HG03066 (cell line): Measurements from ENCODE around the gene C2orf74.
A peak's percentile ranks its signal among the peaks of the same experiment; 100 is the strongest.
"Not testable (repeated sequence)": the region's sequence is repeated elsewhere in the genome, so short reads cannot be mapped to it uniquely, and the experiment has no call there.

Experiments used
- ATAC-seq: cut with Tn5 transposase; IDR thresholded peaks from one replicate; pipeline ENCODE4 v1.9.1; 2021; ENCODE audit warnings: low read depth; ENCODE audit not compliant: unreplicated experiment

C2orf74 gene

GRCh38 chr2:61172671-61173070, 10.7 kb downstream of the C2orf74 start:
- no peak for ATAC-seq

- no peak for ATAC-seq
These were observed 11.1 kb downstream of the C2orf74 start for GRCh38 chr2:61173116-61173515.

- no peak for ATAC-seq
These were observed 13.0 kb downstream of the C2orf74 start for GRCh38 chr2:61175036-61175435.

GRCh38 chr2:61176755-61177726, 15.1 kb downstream of the C2orf74 start:
- peak; percentile 75 for ATAC-seq

- peak; percentile 29 for ATAC-seq
These were observed 15.9 kb downstream of the C2orf74 start for GRCh38 chr2:61177727-61178549.

- ATAC-seq = no peak
These were observed 16.9 kb downstream of the C2orf74 start for GRCh38 chr2:61178603-61179545.

GRCh38 chr2:61179701-61180639, 18.0 kb downstream of the C2orf74 start:
- ATAC-seq = no peak

GRCh38 chr2:61180686-61181085, 18.7 kb downstream of the C2orf74 start:
- ATAC-seq = no peak

- ATAC-seq = no peak
These were observed 19.5 kb downstream of the C2orf74 start for GRCh38 chr2:61181382-61182058.

GRCh38 chr2:61182059-61182383, 20.0 kb downstream of the C2orf74 start:
- ATAC-seq = no peak

GRCh38 chr2:61183795-61184194, 21.8 kb downstream of the C2orf74 start:
- no peak for ATAC-seq

- ATAC-seq = no peak
These were observed 22.3 kb downstream of the C2orf74 start for GRCh38 chr2:61184263-61184662.

GRCh38 chr2:61185231-61185728, 23.3 kb downstream of the C2orf74 start:
- ATAC-seq = no peak

GRCh38 chr2:61187085-61187484, 25.1 kb downstream of the C2orf74 start:
- no peak for ATAC-seq

GRCh38 chr2:61193670-61194561, 31.9 kb downstream of the C2orf74 start:
- no peak for ATAC-seq

GRCh38 chr2:61194646-61195045, 32.7 kb downstream of the C2orf74 start:
- not testable (repeated sequence) for ATAC-seq

- ATAC-seq = no peak
These were observed 34.7 kb downstream of the C2orf74 start for GRCh38 chr2:61196671-61197070.

GRCh38 chr2:61205132-61205531, 43.1 kb downstream of the C2orf74 start:
- ATAC-seq = no peak
